Epithelial cell of prostate (primary cell): ENCODE results near the gene CDK6.
A peak's percentile ranks its signal among the peaks of the same experiment; 100 is the strongest.

ENCODE experiments used
- DNase-seq: peaks from one replicate; pipeline ENCODE4 v3.0.0-alpha.2; 2011; ENCODE audit warnings: low read depth, low spot score
- H3K27ac ChIP-seq: fragments of 450-650 bp; 2 replicates; pipeline ENCODE4 v1.5.1; 2017; ENCODE audit warnings: mild to moderate bottlenecking

The CDK6 gene

DNA sequence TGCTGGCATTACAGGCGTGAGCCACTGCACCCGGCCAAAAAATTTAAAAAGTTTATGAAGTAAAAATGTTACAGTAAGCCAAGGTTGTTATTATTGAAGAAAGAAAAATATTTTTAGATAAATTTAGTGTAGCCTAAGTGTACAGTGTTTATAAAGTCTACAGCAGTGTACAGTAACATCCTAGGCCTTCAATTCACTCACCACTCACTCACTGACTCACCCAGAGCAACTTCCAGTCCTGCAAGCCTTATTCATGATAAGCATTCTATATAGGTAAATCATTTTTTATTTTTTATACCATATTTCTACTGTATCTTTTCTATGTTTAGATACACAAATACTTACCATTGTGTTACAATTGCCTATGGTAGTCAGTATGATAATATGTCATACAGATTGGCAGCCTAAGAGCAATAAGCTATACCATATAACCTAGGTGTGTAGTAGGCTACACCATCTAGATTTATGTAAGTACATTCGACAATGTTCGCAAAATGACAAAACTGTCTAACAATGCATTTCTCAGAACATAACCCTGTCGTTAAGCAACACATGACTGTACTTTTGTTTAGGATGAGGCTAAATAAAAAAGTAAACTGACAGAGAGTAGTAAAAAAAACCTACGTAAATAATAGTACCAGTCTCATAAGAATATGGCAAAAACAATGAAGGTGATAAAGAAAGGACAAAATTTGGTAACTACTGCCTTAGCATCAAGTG is 168.4 kb downstream of the CDK6 start:
- H3K27ac ChIP-seq = peak overlapping the region; percentile 61
- DNase-seq = no peak

DNA sequence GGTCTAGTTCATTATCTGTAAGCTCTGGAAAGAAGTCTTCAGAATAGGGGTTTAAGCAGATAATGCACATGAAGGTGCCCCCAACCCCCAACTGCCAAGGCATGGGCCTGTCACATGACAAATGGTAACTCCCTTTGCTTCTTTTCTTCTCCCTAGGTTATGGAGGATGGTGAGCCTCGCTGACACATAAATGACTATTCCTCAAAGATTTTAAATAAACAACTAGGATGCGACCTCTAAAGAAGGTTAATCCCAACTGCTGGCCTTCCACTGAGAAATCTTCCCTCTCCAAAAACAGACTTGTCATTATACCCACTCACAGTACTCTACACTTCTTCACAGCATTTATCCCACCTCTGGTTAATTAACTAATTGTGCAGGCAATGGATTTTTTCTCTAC is 170.4 kb downstream of the CDK6 start:
- no peak for DNase-seq
- H3K27ac ChIP-seq = no peak overlapping the region

DNA sequence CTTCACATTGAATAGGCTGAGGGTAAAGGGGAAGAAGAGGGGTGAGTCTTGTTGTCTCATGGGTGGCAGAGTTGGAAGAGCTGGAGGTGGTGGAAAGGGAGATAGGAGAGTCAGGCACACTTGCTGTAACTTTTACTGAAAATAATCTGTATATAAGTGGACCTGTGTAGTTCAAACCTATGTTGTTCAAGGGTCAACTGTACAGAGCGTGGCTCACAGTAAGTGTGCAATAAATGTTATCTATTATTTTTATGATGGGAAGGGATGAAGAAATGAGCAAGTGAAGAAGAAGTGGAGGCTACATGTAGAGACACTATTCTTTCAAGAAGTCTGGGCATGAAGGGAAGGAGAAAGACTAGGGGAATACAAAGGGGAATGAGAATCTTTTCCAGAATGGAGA is 174.7 kb downstream of the CDK6 start:
- DNase-seq = no peak
- H3K27ac ChIP-seq = no peak overlapping the region

DNA sequence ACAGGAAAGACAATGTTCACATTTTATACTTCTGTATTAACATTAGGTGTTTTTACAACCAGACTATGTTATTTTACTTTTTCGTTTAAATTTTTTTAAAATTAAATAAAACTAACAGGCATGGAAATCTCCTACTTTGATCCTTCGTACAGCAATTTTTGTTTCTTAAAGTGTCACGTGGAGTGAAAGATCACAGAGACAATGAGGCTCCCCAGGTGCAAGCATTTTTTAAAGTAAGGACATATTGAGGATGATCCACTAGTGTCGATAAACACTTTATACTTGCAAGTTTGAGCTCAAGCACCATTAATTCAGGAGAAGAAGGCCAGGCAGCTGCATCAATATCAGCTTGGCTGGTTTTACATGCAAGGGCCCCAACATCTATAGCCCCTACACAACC is 177.7 kb downstream of the CDK6 start:
- no peak overlapping the region for H3K27ac ChIP-seq

DNA sequence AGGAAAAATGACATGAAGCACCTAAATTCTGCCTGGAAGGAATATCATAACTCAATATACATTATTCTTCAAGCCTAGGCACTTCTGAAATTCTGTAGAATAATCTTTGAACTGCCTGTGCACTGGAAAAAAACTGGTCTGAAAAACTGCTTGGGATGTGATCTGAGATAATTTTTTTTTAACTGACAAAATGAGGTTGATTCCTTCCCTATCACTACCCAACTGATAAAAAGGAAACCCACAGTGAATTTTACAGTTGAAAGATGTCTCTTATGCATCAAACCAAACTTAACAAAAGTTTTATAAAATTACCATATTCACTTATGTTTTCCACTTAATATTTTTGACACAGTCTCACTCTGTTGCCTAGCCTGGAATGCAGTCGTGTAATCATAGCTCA is 179.0 kb downstream of the CDK6 start:
- DNase-seq = no peak
- H3K27ac ChIP-seq = no peak overlapping the region

More for the DNA sequence above, 177.7 kb downstream of the CDK6 start:
- DNase-seq = no peak

DNA sequence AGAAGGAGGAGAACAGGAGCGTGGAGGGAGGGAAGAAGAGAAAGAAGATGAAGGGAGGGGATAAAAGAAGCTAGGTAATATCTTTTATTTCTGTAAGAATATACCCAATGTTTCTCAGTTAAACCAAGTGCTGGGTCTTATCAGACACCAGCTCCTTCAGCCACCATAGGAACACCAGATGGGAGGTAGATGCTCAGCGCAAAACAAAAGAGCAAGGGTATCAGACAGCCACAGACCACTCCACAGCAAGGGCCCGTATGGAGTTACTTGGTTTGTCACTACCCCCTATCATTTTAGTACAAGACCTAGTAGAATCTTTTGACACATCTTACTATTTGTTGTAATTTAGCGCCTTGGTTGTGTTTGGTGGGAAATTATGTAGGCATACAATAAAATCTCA is 180.3 kb downstream of the CDK6 start:
- no peak overlapping the region for H3K27ac ChIP-seq
- no peak for DNase-seq

DNA sequence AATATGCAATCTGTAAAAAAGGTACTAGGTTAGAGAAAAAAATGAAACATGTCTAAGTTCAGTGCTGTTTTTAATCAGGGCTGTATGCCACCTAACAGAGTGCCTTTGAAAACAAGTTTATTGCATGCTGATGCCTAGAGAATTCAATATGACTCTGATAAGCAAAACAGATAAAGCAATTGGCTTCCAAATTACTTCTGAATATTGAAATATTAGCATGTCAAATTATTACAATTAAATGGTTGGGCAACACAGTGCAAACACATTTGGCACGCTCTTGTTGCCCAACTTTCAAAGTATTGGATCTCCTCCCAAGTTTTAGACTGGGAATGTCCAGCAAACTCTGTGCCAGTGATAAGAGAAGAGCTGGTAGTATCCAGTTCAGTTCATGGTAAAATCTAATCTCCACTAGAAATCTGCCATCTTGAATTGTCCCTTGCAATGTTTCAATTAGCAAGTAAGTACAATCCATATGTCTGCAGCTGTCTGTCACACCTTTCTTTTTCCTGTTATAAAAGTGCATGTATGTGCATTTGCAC is 181.0 kb downstream of the CDK6 start:
- no peak for DNase-seq
- H3K27ac ChIP-seq = no peak overlapping the region

DNA sequence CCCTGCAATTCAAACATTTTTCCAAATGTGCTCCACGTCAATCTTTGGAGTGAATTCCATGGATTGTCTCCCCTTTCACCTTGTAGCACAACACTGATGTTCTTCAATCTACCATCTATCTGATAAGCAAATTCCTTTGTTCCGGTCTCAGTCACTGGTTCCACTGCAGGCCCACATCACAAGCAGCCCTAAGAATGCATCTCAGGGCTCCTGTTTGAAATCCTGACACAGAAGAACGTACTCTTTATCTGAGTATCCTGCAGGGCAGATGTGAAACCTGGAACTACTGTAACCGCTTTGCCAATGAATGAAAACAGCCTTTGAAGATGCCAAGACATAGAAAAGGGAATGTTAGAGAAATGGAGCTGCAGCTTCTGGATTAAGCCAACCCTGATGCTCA is 183.2 kb downstream of the CDK6 start:
- DNase-seq = no peak
- H3K27ac ChIP-seq = peak overlapping the region; percentile 32

DNA sequence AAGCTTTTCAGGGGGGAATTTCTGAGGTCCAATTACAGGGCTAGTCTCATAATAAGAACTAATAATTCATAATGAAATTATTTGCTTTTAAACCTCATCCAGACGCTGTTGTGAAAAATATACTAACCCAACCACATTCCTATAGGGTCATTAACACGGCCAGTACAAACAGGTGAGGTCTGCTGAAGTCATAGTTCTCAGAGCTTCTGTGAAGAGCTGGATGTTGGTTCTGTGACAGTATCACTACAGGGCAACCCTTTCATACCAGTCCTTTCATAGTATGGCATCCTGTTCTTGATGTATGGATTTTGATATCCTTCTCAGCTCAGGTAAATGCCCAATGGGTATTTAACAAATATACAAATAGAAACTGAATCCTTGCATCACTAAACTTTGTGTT is 183.8 kb downstream of the CDK6 start:
- DNase-seq = no peak
- H3K27ac ChIP-seq = peak overlapping the region; percentile 32

DNA sequence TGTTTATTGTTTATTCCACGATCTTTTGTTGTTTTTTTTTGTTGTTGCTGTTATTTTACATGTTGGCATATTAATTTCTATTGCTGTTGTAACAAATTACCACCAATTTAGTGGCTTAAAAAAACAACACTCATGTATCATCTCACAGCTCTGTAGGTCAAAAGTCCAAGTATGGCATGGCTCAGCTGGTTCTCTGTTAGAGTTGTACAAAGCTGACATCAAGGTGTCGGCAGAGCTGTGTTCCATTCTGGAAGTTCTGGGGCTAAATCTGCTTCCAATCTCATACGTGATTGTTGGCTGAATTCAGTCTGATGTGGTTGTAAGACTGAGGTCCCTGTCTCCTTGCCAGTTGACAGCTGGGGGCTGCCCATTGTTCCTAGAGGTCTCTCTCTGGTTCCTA is 186.0 kb downstream of the CDK6 start:
- DNase-seq = no peak
- no peak overlapping the region for H3K27ac ChIP-seq

DNA sequence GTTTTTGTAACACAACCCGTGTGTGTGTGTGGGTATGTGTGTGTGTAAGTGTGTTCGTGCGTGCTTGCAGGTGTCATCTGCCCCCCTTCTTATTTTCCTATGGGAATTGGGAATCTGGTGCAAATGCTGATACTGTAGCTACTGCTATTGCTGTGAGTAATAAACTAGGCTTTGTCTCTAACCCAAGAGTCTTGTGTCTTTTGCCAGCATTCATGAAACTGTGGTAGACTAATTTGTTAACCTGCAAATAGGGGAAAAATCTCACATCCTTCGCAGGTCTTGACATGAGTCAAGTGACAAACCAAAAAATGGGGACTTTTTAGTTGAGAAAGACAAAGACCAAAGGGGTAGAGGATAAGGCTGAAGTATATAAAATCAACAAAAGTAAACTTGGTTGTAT is 188.3 kb downstream of the CDK6 start:
- DNase-seq = no peak
- H3K27ac ChIP-seq = no peak overlapping the region

DNA sequence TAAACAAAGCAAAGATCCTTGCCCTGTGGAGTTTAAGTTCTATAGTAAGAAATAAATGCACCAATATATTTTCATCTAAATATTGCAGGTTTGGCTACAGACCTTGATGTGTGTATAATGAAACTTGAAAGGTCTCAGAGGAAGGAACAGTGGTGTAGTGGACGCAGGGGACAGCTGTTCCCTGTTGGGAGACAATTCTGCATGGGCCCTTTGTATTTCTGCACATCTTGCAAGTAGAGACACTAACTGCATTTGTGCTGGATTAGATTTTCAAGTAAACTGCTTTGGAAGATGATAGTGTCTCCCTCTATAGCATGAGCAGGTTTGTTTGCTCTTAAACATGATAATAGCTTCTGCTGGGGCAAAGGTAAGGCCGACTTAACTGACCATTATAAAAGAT is 188.7 kb downstream of the CDK6 start:
- no peak for DNase-seq

DNA sequence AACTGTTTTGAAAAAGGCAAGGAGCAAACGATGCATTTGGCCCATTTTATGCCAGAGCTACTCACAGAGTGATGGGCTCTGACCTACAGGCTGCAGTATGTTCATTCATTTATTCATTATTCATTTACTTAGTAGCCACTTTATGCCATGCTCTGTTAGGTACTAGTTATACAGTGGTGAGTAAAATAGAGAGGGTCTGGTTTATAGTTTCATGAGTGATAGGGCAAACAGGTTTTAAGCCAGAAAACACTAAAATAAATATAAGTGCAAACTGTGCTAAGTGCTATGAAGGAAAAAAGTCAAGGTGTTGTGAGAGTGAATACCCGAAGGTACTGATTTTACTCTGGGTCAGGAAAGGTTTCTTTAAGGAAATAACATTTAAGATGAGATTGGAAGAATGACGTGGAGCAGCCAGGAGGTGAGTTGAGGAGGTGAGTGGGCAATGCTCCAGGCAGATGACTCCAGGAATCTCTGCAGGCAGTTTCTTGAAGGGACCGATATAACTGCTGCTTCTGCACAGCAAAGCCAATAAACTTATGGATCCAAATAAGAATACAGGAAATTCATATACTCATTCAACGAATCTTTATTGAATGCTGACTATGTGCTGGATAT is 189.3 kb downstream of the CDK6 start:
- H3K27ac ChIP-seq = peak overlapping the region; percentile 90
- no peak for DNase-seq

More for the DNA sequence above, 188.7 kb downstream of the CDK6 start:
- H3K27ac ChIP-seq = peak overlapping the region; percentile 90

DNA sequence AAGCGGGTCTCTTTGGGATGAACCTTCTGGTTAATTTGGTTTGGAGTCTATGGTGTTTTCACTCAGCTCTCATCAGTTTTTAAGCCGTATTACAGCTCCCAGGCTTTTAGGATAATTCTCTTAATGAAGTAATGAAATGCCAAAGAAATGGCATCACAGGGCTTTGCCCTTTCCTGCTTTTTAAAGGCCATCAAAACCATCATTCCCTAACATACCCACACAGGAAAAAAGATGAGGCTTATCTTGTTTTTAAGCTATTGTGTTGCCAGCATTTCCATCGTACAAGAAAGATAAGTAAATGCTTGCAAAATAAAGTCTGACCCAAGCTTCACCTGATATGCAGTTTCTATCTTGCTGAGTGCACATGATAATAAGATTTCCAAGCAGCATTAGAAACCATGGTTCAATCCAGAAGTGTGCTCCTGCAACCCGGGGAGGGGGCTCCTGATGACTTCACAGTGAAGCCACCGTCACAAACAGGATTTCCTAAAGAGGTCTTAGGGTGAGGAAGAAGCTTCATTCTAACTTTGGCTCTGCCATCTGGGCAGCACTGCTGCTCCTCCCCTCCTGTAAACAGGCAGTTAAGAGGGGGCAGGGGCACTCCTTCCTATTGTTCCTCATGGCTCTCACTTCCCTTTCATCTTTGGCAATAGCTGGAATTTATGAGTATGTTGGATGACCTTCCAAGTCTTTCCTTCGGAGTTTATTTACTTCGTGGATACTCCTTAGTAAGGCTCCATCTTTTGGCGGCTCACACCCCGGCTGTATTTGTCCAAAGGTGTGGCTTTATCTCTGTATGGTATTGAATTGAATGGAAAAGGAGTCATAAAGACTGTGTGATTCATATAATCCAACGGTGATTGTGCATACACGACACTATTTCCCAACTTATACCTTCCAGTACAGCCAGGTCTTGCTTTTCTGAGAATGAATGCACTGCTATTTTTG is 191.0 kb downstream of the CDK6 start:
- no peak for DNase-seq
- peak overlapping the region; percentile 90 for H3K27ac ChIP-seq

DNA sequence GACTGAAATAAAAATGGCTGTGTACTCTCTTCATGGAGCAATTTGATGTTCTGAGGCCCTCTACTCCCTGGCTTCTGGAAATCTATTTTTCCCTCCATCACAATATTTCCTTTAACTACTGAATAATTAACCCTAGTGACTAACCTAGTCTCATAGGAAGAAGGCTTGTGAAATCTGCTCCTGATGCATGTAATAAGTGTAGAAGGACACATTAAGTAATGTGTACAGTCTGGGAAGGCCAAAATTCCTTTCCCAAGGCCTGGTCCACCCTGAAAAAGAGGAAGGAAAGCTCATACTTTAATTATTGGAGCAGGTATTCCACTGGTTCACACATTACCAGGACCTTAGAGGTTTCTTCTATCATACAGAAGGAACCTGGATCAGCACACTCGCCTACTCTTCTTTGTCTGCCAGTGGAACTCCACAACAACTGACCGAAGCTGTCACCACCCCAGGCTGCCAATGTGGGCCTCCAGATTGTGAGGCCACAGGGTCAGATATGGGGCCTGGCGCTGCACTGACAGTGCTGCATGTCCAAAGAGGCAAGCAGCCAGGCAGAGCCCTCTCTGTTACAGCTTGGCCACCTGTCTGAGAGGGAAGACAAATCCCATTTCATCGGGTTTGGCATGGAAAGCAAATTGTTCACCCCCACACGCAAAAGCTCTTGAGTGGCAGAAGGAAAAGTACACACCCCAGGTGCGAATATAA is 191.8 kb downstream of the CDK6 start:
- DNase-seq = no peak

DNA sequence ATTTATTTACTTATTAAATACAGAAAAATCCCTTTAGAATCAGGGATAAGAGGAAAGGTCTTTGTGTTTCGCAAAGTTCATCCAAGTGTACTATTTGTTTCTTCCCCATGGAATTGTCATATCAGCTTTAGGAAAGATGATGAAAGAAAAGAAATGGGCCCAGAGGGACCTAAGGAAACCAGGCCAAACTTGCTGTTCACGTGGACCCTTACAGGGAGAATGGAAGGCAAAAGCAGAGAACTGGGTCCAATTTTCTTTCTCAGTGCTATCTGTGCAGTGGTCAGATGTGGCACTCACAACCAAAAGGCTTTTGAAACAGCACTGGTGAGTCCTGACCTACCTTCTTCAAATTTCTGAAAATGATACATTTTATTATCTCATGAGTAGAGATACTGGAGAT is 192.6 kb downstream of the CDK6 start:
- peak overlapping the region; percentile 90 for H3K27ac ChIP-seq
- DNase-seq = no peak

More for the DNA sequence above, 191.8 kb downstream of the CDK6 start:
- H3K27ac ChIP-seq = peak overlapping the region; percentile 90

DNA sequence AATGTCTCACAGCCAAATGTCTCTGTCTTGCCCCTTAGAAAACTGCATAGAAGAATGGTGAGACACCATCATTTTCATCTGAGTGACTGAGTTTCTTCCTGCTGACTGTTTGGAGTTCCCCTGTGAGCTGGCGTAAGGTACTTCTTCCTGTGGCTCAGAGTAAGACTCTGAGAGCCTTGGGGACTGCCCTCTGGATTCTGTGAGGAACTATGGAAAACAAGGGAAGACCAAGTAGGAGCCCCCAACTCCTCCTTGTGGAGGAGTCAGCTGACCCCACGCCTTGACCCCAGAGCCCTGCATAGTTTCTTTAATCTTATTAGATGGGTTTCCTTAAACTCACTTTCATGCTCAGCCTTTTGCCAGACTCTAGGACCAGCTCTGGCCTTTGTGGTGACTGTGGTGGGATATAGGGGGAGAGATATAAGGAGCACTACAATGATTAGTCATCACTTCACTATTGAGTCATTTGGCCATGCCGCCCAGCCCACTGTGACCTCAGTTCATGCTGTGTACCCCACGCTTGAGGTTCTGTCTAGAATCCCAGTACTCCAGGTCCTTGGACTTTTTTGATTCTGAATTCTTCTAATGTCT is 194.4 kb downstream of the CDK6 start:
- peak overlapping the region; percentile 90 for H3K27ac ChIP-seq
- peak; percentile 22 for DNase-seq

DNA sequence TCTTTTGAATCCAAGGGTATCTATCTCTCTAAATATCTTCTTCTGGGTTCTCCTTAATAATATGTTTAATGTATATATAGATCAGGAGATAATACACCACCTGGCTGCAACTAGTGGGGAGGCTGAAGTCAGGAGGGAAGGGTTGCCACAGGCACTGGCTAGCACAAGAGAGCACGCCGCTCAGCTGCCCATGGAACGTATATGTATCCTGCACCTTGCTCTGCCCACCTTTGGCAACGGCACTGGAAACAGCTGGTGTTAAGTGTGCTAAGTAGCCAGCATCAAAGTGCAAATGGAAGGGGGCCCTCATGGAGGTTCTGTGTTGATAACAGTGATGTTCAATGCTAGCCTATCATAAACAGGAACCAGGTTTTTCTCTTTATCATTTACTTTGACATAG is 196.4 kb downstream of the CDK6 start:
- no peak overlapping the region for H3K27ac ChIP-seq
- DNase-seq = no peak

DNA sequence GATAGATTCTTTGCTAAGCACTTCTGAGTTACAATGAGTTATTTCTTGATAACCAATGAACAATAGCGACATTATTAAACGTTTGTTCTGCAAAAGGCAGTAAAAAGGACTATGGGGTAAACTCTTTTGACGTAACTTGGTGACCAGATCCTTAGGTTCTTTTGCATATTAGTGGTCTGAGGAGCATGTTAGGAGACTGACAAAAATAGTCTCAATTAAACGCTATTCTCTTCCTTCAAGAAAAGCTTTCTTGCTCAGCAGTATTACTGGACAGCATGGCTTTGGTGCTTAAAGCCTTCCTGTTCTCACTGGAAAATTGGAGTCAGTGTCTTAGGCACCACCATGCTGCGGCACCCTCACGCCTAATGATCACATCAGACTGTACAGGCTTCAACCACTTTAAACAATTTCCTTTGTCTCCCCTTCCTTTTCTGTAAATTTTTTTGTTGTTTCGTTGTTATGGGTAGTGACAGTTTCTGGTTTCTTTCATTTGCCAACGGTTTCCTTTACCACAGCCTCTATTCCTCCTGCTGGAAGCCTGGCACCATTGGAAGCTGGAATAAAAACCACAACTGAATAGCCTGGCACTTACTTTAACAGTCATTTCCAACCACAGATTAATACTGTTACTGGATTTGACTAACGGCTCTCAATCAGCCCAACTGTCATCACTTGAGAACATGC is 197.0 kb downstream of the CDK6 start:
- H3K27ac ChIP-seq = no peak overlapping the region
- no peak for DNase-seq
